ENCODE data around the gene LIPC. TPM values are rescaled to one million over a fixed set of nuclear protein-coding genes. Genes with fewer than 3 reads are reported as not detected.

Gene LIPC
- polyA plus RNA-seq, 1 donor (not counting 4 experiments of a cell fraction or from before 2014, with no cell fraction given) = not detected

- no peak overlapping the region for H3K27ac ChIP-seq (ENCODE audit: control insufficient read depth, insufficient read depth, low read length)
- no peaks in the 10 kb centered on the region for H3K9me3 ChIP-seq (ENCODE audit: control insufficient read depth, low read depth, low read length)
- no peaks in the 10 kb centered on the region for H3K9me1 ChIP-seq (ENCODE audit: control insufficient read depth, extremely low read depth, insufficient read depth, low read length)
- no peaks in the 10 kb centered on the region for H3K4me1 ChIP-seq (ENCODE audit: control insufficient read depth, extremely low read depth, insufficient read depth, low read length)
- H4K20me1 ChIP-seq (ENCODE audit: control insufficient read depth, extremely low read depth, insufficient read depth, low read length) = no peaks in the 10 kb centered on the region
- no peak overlapping the region for H3K9ac ChIP-seq (ENCODE audit: control insufficient read depth, extremely low read depth, insufficient read depth, low read length)
- no peak overlapping the region for H2AFZ ChIP-seq (ENCODE audit: control insufficient read depth, low read length)
- H3K27me3 ChIP-seq (ENCODE audit: control insufficient read depth, extremely low read depth, insufficient read depth, low read length) = no peaks in the 10 kb centered on the region
- no peak overlapping the region for H3K4me3 ChIP-seq (ENCODE audit: control insufficient read depth in 2 of 3, extremely low read depth in 1 of 3, insufficient read depth in 2 of 3, low read depth in 1 of 3, low read length in 3 of 3)
- FAIRE-seq = no peak
- H3K79me2 ChIP-seq (ENCODE audit: control insufficient read depth, insufficient read depth, low read length) = no peaks in the 10 kb centered on the region
- no peaks in the 10 kb centered on the region for H3K36me3 ChIP-seq (ENCODE audit: control insufficient read depth in 2 of 2, extremely low read depth in 1 of 2, insufficient read depth in 2 of 2, low read length in 2 of 2)
- dilution Hi-C loops (cut with MboI; ENCODE audit: extremely low pct_ligation_motif_present, low sequenced_read_pairs) = no loop called here
- DNase-seq (ENCODE audit: low read depth, low spot score) = no peak
- H3K4me2 ChIP-seq (ENCODE audit: control insufficient read depth, extremely low read depth, insufficient read depth, low read depth, low read length) = no peak overlapping the region
- TF ChIP-seq, protein P1, sequence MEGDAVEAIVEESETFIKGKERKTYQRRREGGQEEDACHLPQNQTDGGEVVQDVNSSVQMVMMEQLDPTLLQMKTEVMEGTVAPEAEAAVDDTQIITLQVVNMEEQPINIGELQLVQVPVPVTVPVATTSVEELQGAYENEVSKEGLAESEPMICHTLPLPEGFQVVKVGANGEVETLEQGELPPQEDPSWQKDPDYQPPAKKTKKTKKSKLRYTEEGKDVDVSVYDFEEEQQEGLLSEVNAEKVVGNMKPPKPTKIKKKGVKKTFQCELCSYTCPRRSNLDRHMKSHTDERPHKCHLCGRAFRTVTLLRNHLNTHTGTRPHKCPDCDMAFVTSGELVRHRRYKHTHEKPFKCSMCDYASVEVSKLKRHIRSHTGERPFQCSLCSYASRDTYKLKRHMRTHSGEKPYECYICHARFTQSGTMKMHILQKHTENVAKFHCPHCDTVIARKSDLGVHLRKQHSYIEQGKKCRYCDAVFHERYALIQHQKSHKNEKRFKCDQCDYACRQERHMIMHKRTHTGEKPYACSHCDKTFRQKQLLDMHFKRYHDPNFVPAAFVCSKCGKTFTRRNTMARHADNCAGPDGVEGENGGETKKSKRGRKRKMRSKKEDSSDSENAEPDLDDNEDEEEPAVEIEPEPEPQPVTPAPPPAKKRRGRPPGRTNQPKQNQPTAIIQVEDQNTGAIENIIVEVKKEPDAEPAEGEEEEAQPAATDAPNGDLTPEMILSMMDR (optimal IDR thresholded peaks at IDR 0.05 in 1 of 3, IDR thresholded peaks at IDR 0.05 in 1 of 3, conservative IDR thresholded peaks at IDR 0.05 in 1 of 3; ENCODE audit: extremely low read depth in 1 of 3, insufficient read depth in 2 of 3, low read length in 3 of 3) = no peak
- TF ChIP-seq EZH2 (IDR thresholded peaks at IDR 0.05; ENCODE audit: low read length) = no peak
Measured at GRCh38 chr15:58537033-58537432, 105.2 kb downstream of the LIPC start.

- FAIRE-seq = no peak
- H3K27ac ChIP-seq (ENCODE audit: control insufficient read depth, insufficient read depth, low read length) = no peak overlapping the region
Measured at GRCh38 chr15:58538225-58538727, 106.5 kb downstream of the LIPC start.

More at GRCh38 chr15:58538225-58538727, 106.5 kb downstream of the LIPC start:
- no peak overlapping the region for H3K4me3 ChIP-seq (ENCODE audit: control insufficient read depth in 2 of 3, extremely low read depth in 1 of 3, insufficient read depth in 2 of 3, low read depth in 1 of 3, low read length in 3 of 3)
- DNase-seq (ENCODE audit: low read depth, low spot score) = no peak
- no peaks in the 10 kb centered on the region for H4K20me1 ChIP-seq (ENCODE audit: control insufficient read depth, extremely low read depth, insufficient read depth, low read length)
- dilution Hi-C loops (cut with MboI; ENCODE audit: extremely low pct_ligation_motif_present, low sequenced_read_pairs) = no loop called here
- no peaks in the 10 kb centered on the region for H3K27me3 ChIP-seq (ENCODE audit: control insufficient read depth, extremely low read depth, insufficient read depth, low read length)
- no peak overlapping the region for H3K9ac ChIP-seq (ENCODE audit: control insufficient read depth, extremely low read depth, insufficient read depth, low read length)
- H3K9me1 ChIP-seq (ENCODE audit: control insufficient read depth, extremely low read depth, insufficient read depth, low read length) = no peaks in the 10 kb centered on the region
- no peak overlapping the region for H2AFZ ChIP-seq (ENCODE audit: control insufficient read depth, low read length)
- TF ChIP-seq, protein P1 (optimal IDR thresholded peaks at IDR 0.05 in 1 of 3, IDR thresholded peaks at IDR 0.05 in 1 of 3, conservative IDR thresholded peaks at IDR 0.05 in 1 of 3; ENCODE audit: extremely low read depth in 1 of 3, insufficient read depth in 2 of 3, low read length in 3 of 3) = no peak
- TF ChIP-seq EZH2 (IDR thresholded peaks at IDR 0.05; ENCODE audit: low read length) = no peak
- no peaks in the 10 kb centered on the region for H3K36me3 ChIP-seq (ENCODE audit: control insufficient read depth in 2 of 2, extremely low read depth in 1 of 2, insufficient read depth in 2 of 2, low read length in 2 of 2)
- no peaks in the 10 kb centered on the region for H3K79me2 ChIP-seq (ENCODE audit: control insufficient read depth, insufficient read depth, low read length)
- no peak overlapping the region for H3K4me2 ChIP-seq (ENCODE audit: control insufficient read depth, extremely low read depth, insufficient read depth, low read depth, low read length)
- no peaks in the 10 kb centered on the region for H3K4me1 ChIP-seq (ENCODE audit: control insufficient read depth, extremely low read depth, insufficient read depth, low read length)
- no peaks in the 10 kb centered on the region for H3K9me3 ChIP-seq (ENCODE audit: control insufficient read depth, low read depth, low read length)
